GM21360 (cell line): Measurements from ENCODE around the gene SLC22A6.

Experiments
- ATAC-seq: cut with Tn5 transposase; IDR thresholded peaks from one replicate; pipeline ENCODE4 v1.9.1; 2021; ENCODE audit warnings: mild to moderate bottlenecking, moderate library complexity; ENCODE audit not compliant: unreplicated experiment

The SLC22A6 gene

GRCh38 chr11:62933285-62933684 is 51.5 kb downstream of the SLC22A6 start:
- ATAC-seq: no peak

GRCh38 chr11:62931499-62932278 is 53.1 kb downstream of the SLC22A6 start:
- no peak for ATAC-seq

- ATAC-seq: no peak
Measured at GRCh38 chr11:62930666-62931065, 54.1 kb downstream of the SLC22A6 start.

GRCh38 chr11:62930157-62930556 is 54.6 kb downstream of the SLC22A6 start:
- ATAC-seq: no peak

GRCh38 chr11:62928011-62928410 is 56.8 kb downstream of the SLC22A6 start:
- ATAC-seq: no peak

GRCh38 chr11:62926680-62927455 is 57.9 kb downstream of the SLC22A6 start:
- no peak for ATAC-seq
